Measurements from ENCODE around the gene MFN2.
"Not testable (repeated sequence)": the region's sequence is repeated elsewhere in the genome, so short reads cannot be mapped to it uniquely, and the experiment has no call there.

MFN2 gene

GRCh38 chr1:11979851-11980675 lies at the start of gene MFN2:
TSS of gene MFN2 (plus strand) at chr1:11980444. CDS start at chr1:11989169, 8,725 bp downstream.
- peak; percentile 92 for DNase-seq

GRCh38 chr1:11930571-11931445 lies 49.4 kb upstream of the MFN2 start:
- DNase-seq = peak; percentile 10

- no peak for DNase-seq
These were observed 48.4 kb upstream of the MFN2 start for GRCh38 chr1:11931845-11932244.

GRCh38 chr1:11934302-11935056 lies 45.8 kb upstream of the MFN2 start, which contains the start of gene PLOD1:
TSS of gene PLOD1 (plus strand) at chr1:11934717. CDS start at chr1:11934780, 63 bp downstream.
- peak; percentile 69 for DNase-seq

GRCh38 chr1:11935057-11935412 lies 45.2 kb upstream of the MFN2 start:
- DNase-seq = no peak

- DNase-seq = not testable (repeated sequence)
These were observed 44.5 kb upstream of the MFN2 start for GRCh38 chr1:11935733-11936132.

- DNase-seq = no peak
These were observed 41.3 kb upstream of the MFN2 start for GRCh38 chr1:11938722-11939526.

GRCh38 chr1:11939794-11940193 lies 40.5 kb upstream of the MFN2 start:
- not testable (repeated sequence) for DNase-seq

- no peak for DNase-seq
These were observed 39.9 kb upstream of the MFN2 start for GRCh38 chr1:11940260-11940921.

- DNase-seq = no peak
These were observed 38.0 kb upstream of the MFN2 start for GRCh38 chr1:11942280-11942679.

- DNase-seq = no peak
These were observed 36.6 kb upstream of the MFN2 start for GRCh38 chr1:11943619-11944018.

- DNase-seq = no peak
These were observed 35.8 kb upstream of the MFN2 start for GRCh38 chr1:11944358-11944931.

GRCh38 chr1:11946647-11947046 lies 33.6 kb upstream of the MFN2 start:
- no peak for DNase-seq

GRCh38 chr1:11948822-11949458 lies 31.3 kb upstream of the MFN2 start:
- DNase-seq = no peak

GRCh38 chr1:11951901-11952300 lies 28.3 kb upstream of the MFN2 start:
- DNase-seq = no peak

GRCh38 chr1:11952455-11953109 lies 27.7 kb upstream of the MFN2 start:
- no peak for DNase-seq

GRCh38 chr1:11955221-11955620 lies 25.0 kb upstream of the MFN2 start:
- peak; percentile 48 for DNase-seq

- DNase-seq = no peak
These were observed 22.8 kb upstream of the MFN2 start for GRCh38 chr1:11957398-11957797.

GRCh38 chr1:11957897-11958296 lies 22.3 kb upstream of the MFN2 start:
- DNase-seq = no peak

- DNase-seq = no peak
These were observed 20.0 kb upstream of the MFN2 start for GRCh38 chr1:11960276-11960675.

Data from GF-D8 (cell line).